OCI-LY7 (cell line): ENCODE measurements around the gene MYLK4. TPM values are rescaled to one million over a fixed set of nuclear protein-coding genes. Genes with fewer than 3 reads are reported as not detected.

Experiments
- BruUV-seq: library from RNA; stranded (reverse); fragments of 400-500 nt; replicated peaks from 2 replicates; lab custom pipeline; 2021; lab: Mats Ljungman, UMichigan
- CTCF ChIA-PET: fragments of 300-600 bp; sonication (Branson Sonifier 250); formaldehyde crosslinking; loops from one replicate; lab custom pipeline; 2022; ENCODE audit warnings: antibody characterized with exemption; ENCODE audit not compliant: unreplicated experiment; lab: Charles Lee
- POLR2A ChIA-PET: fragments of 300-600 bp; sonication (Branson Sonifier 250); formaldehyde crosslinking; loops from one replicate; lab custom pipeline; 2022; ENCODE audit warnings: antibody characterized with exemption; lab: Charles Lee
- DNase-seq: peaks from one replicate; pipeline ENCODE4 v3.0.0-alpha.2; 2015; ENCODE audit warnings: low spot score
- H2AFZ ChIP-seq: fragments of 200-600 bp; sonication (generic), shearing (Covaris generic); 2 replicates; pipeline ENCODE4 v1.6.1; 2014; ENCODE audit warnings: mild to moderate bottlenecking, antibody characterized with exemption, low read length, moderate library complexity
- H3K27ac ChIP-seq: fragments of 200-600 bp; sonication (generic); 2 replicates; pipeline ENCODE4 v1.5.1; 2014; ENCODE audit warnings: mixed run types, low read depth, mild to moderate bottlenecking, moderate library complexity, low read length, inconsistent platforms; ENCODE audit not compliant: poor library complexity, severe bottlenecking
- H3K36me3 ChIP-seq: fragments of 200-600 bp; sonication (generic); 2 replicates; pipeline ENCODE4 v1.6.1; 2014; ENCODE audit warnings: mild to moderate bottlenecking, antibody characterized with exemption, low read length, moderate library complexity, mixed read lengths; ENCODE audit not compliant: insufficient read depth
- H3K4me1 ChIP-seq: fragments of 200-600 bp; sonication (generic); 2 replicates; pipeline ENCODE4 v1.5.1; 2014; ENCODE audit warnings: mild to moderate bottlenecking, low read length; ENCODE audit not compliant: insufficient read depth, poor library complexity, severe bottlenecking
- H3K4me2 ChIP-seq: fragments of 200-600 bp; sonication (generic); 2 replicates; pipeline ENCODE4 v1.6.1; 2014; ENCODE audit warnings: mild to moderate bottlenecking, low read length
- H3K4me3 ChIP-seq: fragments of 200-600 bp; sonication (generic); 2 replicates; pipeline ENCODE4 v1.5.1; 2014; ENCODE audit warnings: mild to moderate bottlenecking, low read depth, low read length; ENCODE audit not compliant: poor library complexity, severe bottlenecking
- H3K79me2 ChIP-seq: fragments of 200-600 bp; sonication (generic); 2 replicates; pipeline ENCODE4 v1.6.1; 2016; ENCODE audit warnings: low read depth, mild to moderate bottlenecking, low read length, moderate library complexity, mixed read lengths; ENCODE audit not compliant: insufficient read depth
- H3K9me2 ChIP-seq: fragments of 200-600 bp; sonication (generic); 2 replicates; pipeline ENCODE4 v1.6.1; 2016; ENCODE audit warnings: mild to moderate bottlenecking, low read length, mixed read lengths; ENCODE audit not compliant: insufficient read depth
- H3K9me3 ChIP-seq: fragments of 200-600 bp; sonication (generic); 2 replicates; pipeline ENCODE4 v1.6.1; 2014; ENCODE audit warnings: mild to moderate bottlenecking, mixed run types, low read length, mixed read lengths
- H4K20me1 ChIP-seq: fragments of 200-600 bp; sonication (generic); 2 replicates; pipeline ENCODE4 v1.6.1; 2014; ENCODE audit warnings: mild to moderate bottlenecking, antibody characterized with exemption, low read length, moderate library complexity, mixed read lengths; ENCODE audit not compliant: insufficient read depth
- EZH2phosphoT487 ChIP-seq: fragments of 200-600 bp; sonication (generic); IDR thresholded peaks from 2 replicates; pipeline ENCODE4 v1.6.1; 2018; ENCODE audit warnings: low read depth, borderline replicate concordance, mild to moderate bottlenecking, mixed run types, antibody characterized with exemption, low read length, moderate library complexity, mixed read lengths
- intact Hi-C: fragments of 100-400 bp; cut with micrococcal nuclease; formaldehyde crosslinking; loops from one replicate; pipeline ENCODE4 v1.10.0; 2022; ENCODE audit not compliant: unreplicated experiment
- total RNA-seq, 2 experiments: library from RNA; depleted of rRNA in 1 of 2; stranded (reverse); fragments of >200 nt in 1 of 2; shearing (Covaris generic) in 1 of 2; gene quantifications; 2 replicates each; pipeline ENCODE4 v1.2.3, GENCODE V29; 2014 to 2022
- TF ChIP-seq, protein P1 (sequence below): fragments of 200-600 bp; sonication (generic); conservative IDR thresholded peaks from 2 replicates; pipeline ENCODE4 v1.5.1; 2014; ENCODE audit warnings: mild to moderate bottlenecking, antibody characterized with exemption, low read length, moderate library complexity, mixed read lengths

MYLK4 gene
- total RNA-seq, 2 experiments from 2014 or later = 0.16 to 0.36 TPM

DNA sequence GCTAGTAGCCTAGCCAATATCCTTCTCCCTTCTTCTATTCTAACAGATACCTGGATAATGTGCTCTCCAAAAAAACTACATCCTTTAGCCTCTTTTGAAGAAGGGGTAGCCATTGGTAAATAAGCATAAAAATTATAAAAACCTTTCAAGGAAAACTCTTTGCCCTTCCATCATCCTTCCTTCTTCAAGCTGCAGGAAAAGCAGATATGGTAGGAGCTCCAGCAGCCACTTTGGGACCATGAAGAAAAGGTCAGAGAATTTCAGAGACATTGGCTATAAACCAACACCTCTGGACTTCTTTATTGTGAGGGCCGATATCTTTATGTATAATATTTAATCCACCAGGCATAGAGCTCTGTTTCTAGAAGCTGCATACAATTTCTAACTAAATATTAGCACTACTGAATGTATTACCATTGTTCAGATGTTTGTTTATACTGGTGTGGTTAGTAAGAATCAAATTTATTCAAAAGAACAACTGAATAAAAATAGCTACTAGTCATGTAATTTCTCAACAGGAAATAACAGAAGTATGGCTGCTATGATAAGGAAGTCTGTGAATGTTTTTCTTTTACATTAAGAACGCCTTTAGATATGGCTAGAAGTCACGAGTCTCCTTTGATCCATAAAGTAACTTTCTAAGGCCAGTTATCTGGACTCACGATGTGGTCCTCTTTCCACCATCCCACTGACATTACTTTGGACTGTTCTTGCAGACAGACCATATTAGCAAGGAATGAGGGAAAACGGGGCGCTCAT lies 32.2 kb downstream of the MYLK4 start:
- no peaks in the 10 kb centered on the region for H3K36me3 ChIP-seq
- H3K27ac ChIP-seq = no peak overlapping the region
- ChIA-PET CTCF (no interaction called here), POLR2A (interaction anchor here (0.7 kb wide), 1 partner anchor 18 kb away, joined by 3 read pairs; no protein-coding TSS in a partner anchor)
- H2AFZ ChIP-seq = no peak overlapping the region
- no peak for DNase-seq
- no peaks in the 10 kb centered on the region for H3K9me2 ChIP-seq
- H3K4me1 ChIP-seq = no peaks in the 10 kb centered on the region
- no peaks in the 10 kb centered on the region for H3K79me2 ChIP-seq
- TF ChIP-seq, protein P1, sequence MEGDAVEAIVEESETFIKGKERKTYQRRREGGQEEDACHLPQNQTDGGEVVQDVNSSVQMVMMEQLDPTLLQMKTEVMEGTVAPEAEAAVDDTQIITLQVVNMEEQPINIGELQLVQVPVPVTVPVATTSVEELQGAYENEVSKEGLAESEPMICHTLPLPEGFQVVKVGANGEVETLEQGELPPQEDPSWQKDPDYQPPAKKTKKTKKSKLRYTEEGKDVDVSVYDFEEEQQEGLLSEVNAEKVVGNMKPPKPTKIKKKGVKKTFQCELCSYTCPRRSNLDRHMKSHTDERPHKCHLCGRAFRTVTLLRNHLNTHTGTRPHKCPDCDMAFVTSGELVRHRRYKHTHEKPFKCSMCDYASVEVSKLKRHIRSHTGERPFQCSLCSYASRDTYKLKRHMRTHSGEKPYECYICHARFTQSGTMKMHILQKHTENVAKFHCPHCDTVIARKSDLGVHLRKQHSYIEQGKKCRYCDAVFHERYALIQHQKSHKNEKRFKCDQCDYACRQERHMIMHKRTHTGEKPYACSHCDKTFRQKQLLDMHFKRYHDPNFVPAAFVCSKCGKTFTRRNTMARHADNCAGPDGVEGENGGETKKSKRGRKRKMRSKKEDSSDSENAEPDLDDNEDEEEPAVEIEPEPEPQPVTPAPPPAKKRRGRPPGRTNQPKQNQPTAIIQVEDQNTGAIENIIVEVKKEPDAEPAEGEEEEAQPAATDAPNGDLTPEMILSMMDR = no peak
- TF ChIP-seq EZH2phosphoT487 = no peak
- H3K4me2 ChIP-seq = no peak overlapping the region
- H4K20me1 ChIP-seq = no peaks in the 10 kb centered on the region
- H3K9me3 ChIP-seq = no peaks in the 10 kb centered on the region
- H3K4me3 ChIP-seq = no peak overlapping the region
- intact Hi-C loops = no loop called here
- no TSS peak for BruUV-seq

DNA sequence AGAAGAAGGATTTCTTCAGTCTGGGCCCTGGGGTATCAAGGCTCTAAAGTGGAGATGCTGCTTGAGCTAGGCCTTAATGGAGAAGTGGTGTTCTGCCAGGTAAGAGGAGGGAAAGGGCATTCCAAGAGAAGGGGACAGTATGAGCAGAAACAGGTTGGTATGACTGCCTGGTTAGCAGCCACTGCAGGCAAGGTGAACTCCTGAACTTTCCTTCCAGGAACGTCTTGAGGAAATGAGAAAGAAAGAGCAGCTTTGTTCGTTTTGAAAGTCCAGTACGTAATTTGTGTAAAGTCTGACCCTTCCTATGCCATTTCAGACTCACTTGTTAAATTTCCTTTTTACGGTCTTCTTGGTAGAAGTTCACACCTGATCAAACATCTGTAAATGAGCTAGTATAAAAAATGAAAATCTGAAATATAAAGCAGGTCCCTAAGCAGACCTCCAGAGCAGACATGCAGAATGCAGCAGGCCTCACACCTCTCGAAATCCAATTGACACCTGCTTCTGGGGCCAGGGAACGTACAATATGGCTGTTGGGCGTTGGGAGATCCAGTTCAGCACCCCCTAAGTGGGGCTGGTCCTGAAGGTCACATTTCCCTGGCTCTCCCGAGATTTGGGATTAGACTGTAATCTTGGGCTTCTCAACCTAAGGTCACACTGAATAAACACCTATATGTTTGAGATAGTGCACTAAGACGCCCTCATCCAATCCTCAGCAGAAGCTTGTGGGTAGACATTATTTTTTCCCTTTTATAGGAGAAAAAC lies 33.6 kb downstream of the MYLK4 start:
- TF ChIP-seq EZH2phosphoT487 = no peak
- TF ChIP-seq, protein P1 = no peak
- H3K36me3 ChIP-seq = no peaks in the 10 kb centered on the region
- CTCF ChIA-PET = no interaction called here

More for the DNA sequence above, 33.6 kb downstream of the MYLK4 start:
- H3K27ac ChIP-seq = no peak overlapping the region
- no peaks in the 10 kb centered on the region for H4K20me1 ChIP-seq
- H3K79me2 ChIP-seq = no peaks in the 10 kb centered on the region
- BruUV-seq = no TSS peak
- H3K4me1 ChIP-seq = no peaks in the 10 kb centered on the region
- no peak overlapping the region for H2AFZ ChIP-seq
- DNase-seq = no peak
- H3K9me3 ChIP-seq = no peaks in the 10 kb centered on the region
- intact Hi-C loops = no loop called here
- POLR2A ChIA-PET = interaction anchor here (0.7 to 1.8 kb wide), 3 partner anchors 12 to 1089 kb away, joined by 3 to 7 read pairs (median 4); no protein-coding TSS in a partner anchor
- no peak overlapping the region for H3K4me2 ChIP-seq
- H3K4me3 ChIP-seq = no peak overlapping the region
- no peaks in the 10 kb centered on the region for H3K9me2 ChIP-seq
